ENCODE measurements around the gene PSMB5.

- TF ChIP-seq CTCF (IDR thresholded peaks at IDR 0.05 in 4 of 5, conservative IDR thresholded peaks at IDR 0.05 in 1 of 5) (no peak), POLR2A (IDR thresholded peaks at IDR 0.05) (no peak)
These were observed 41.2 kb downstream of the PSMB5 start for GRCh38 chr14:22993517-22993916.

Measured in gastrocnemius medialis (tissue), 4 donors.